BE2C (cell line): Measurements from ENCODE around the gene BOK.

ENCODE experiments used
- DNase-seq: peaks from one replicate; pipeline ENCODE4 v3.0.0-alpha.2; 2020
- H3K27me3 ChIP-seq: fragments of 250-450 bp; sonication (Bioruptor Pico); 2 replicates; pipeline ENCODE4 v1.5.1; 2020; ENCODE audit warnings: mild to moderate bottlenecking
- H3K36me3 ChIP-seq: fragments of 250-450 bp; sonication (Bioruptor Pico); 2 replicates; pipeline ENCODE4 v1.5.1; 2020; ENCODE audit warnings: mild to moderate bottlenecking
- H3K4me1 ChIP-seq: fragments of 250-450 bp; sonication (Bioruptor Pico); 2 replicates; pipeline ENCODE4 v1.5.1; 2020
- H3K4me3 ChIP-seq: 2 replicates; pipeline ENCODE4 v1.5.1; 2011; ENCODE audit warnings: low read depth, low read length
- H3K9me3 ChIP-seq: fragments of 250-450 bp; sonication (Bioruptor Pico); 2 replicates; pipeline ENCODE4 v1.5.1; 2020
- CTCF ChIP-seq: IDR thresholded peaks from 2 replicates; pipeline ENCODE4 v1.5.1; 2012; ENCODE audit warnings: mild to moderate bottlenecking, low read depth, low read length

The BOK gene

DNA sequence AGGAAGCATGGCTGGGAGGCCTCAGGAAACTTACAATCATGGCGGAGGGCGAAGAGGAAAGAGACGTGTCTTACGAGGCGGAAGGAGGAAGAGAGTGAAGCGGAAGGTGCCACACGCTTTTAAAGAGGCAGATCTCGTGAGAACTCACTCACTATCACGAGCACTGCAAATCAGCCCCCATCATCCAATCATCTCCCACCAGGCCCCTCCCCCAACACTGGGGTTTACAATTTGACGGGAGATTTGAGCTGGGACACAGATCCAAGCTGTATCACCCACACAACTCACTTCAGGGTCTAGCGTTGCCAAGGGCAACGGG lies 5.1 kb upstream of the BOK start:
- Histone ChIP-seq H3K9me3 (no peaks in the 10 kb centered on the region), H3K4me3 (no peak overlapping the region), H3K27me3 (no peaks in the 10 kb centered on the region), H3K36me3 (no peaks in the 10 kb centered on the region), H3K4me1 (no peaks in the 10 kb centered on the region)
- TF ChIP-seq CTCF, result no peak
- DNase-seq, result no peak

GRCh38 chr2:241553981-241554380 lies 4.6 kb upstream of the BOK start:
- no peak for TF ChIP-seq CTCF
- Histone ChIP-seq H3K27me3 (no peaks in the 10 kb centered on the region), H3K4me1 (no peaks in the 10 kb centered on the region), H3K4me3 (no peak overlapping the region), H3K36me3 (no peaks in the 10 kb centered on the region), H3K9me3 (no peaks in the 10 kb centered on the region)
- DNase-seq, result peak; percentile 3

GRCh38 chr2:241554610-241555322 lies 3.8 kb upstream of the BOK start:
- no peaks in the 10 kb centered on the region for H3K27me3 ChIP-seq
- no peaks in the 10 kb centered on the region for H3K9me3 ChIP-seq
- no peak overlapping the region for H3K4me3 ChIP-seq
- no peak for DNase-seq
- H3K4me1 ChIP-seq, result no peaks in the 10 kb centered on the region
- no peak for TF ChIP-seq CTCF
- H3K36me3 ChIP-seq, result no peaks in the 10 kb centered on the region

DNA sequence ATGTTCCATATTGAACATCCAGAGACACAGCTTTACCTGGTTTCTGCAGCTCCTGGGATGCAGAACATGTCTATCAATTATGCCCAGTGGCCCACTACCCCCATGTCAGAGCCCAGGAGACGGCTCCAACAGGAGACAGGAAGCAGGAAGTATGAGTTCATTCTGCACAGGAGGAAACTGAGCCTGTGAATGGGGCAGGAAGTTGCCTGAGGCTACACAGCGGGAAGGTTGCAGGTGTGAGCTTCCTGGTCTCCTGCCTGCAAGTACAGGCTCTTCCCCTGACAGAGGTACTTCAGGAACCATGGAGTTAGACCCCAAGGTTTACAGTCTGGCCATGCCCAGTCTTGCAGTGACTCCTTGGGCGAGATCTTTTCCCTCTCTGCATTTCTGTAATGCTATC lies 2.8 kb upstream of the BOK start:
- Histone ChIP-seq H3K36me3 (no peaks in the 10 kb centered on the region), H3K9me3 (no peaks in the 10 kb centered on the region), H3K27me3 (no peaks in the 10 kb centered on the region), H3K4me1 (peaks cover 9% of the 10 kb centered on the region), H3K4me3 (no peak overlapping the region)
- no peak for DNase-seq
- no peak for TF ChIP-seq CTCF

DNA sequence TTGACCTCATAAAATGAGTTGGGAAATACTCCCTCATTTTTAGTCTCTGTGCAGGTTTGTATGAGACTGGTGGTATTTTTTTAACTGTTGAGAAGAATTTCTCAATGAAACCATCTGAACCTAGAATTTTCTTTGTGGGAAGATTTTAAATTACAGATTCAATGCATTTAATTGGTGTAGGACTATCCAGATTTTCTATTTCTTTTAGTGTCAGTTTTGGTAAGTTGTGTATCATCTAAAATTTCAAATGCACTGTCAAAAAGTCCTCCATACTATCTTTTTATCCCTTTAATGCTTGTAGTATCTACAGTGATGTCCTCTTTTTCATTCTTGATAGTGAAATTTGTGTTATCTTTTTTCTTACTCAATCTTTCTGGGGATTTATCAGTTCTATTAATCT lies 1.8 kb upstream of the BOK start:
- H3K36me3 ChIP-seq, result no peaks in the 10 kb centered on the region
- no peak for TF ChIP-seq CTCF
- H3K4me1 ChIP-seq, result peaks cover 11% of the 10 kb centered on the region
- no peak for DNase-seq
- H3K4me3 ChIP-seq, result no peak overlapping the region
- no peaks in the 10 kb centered on the region for H3K9me3 ChIP-seq
- H3K27me3 ChIP-seq, result no peaks in the 10 kb centered on the region

DNA sequence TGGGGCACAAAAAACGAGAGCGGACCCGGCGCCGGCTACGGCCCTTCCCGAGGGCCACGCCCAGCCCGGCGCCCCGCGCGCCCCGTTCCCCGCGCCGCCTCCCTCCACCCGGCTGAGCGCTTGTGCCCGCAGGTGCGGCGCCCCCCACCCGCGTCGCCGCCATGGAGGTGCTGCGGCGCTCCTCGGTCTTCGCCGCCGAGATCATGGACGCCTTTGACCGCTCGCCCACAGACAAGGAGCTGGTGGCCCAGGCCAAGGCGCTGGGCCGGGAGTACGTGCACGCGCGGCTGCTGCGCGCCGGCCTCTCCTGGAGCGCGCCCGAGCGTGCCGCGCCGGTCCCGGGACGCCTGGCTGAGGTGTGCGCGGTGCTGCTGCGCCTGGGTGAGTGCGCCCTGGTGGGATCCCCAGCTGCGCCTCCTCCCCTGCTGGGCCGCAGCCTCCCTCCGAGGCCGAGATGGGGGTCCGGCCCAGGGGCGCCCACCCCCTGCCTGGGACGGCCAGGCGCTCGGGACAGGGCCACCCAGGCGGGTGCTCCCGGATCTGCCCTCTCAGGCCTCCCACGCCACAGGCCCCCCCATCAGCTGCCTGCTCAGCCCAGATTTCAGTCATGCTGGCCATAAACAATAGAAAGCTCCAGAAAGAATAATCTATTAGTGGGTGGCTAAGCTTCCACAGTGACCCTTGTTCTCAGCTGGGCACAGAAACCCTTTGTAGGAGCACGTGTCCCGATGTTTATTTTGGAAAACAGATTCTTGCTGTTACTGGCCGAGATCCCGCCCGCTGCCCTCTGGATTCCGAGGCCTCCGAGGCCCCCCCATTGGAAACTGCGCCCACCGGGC lies 997 bp downstream of the BOK start:
- no peaks in the 10 kb centered on the region for H3K27me3 ChIP-seq
- H3K4me1 ChIP-seq, result peaks cover 35% of the 10 kb centered on the region
- no peak for TF ChIP-seq CTCF
- H3K9me3 ChIP-seq, result no peaks in the 10 kb centered on the region
- no peak for DNase-seq
- H3K36me3 ChIP-seq, result no peaks in the 10 kb centered on the region
- no peak overlapping the region for H3K4me3 ChIP-seq
